Measurements from ENCODE around the gene MYO5B.

GRCh38 chr18:50189160-50189559 is 5.8 kb downstream of the MYO5B start:
- TF ChIP-seq CTCF (IDR thresholded peaks at IDR 0.05) (no peak), ZFX (IDR thresholded peaks at IDR 0.05; ENCODE audit: borderline replicate concordance) (no peak)

Data from 22Rv1 (cell line).